CD4-positive, alpha-beta T cell (primary cell): Measurements from ENCODE around the gene MYH6. TPM values are rescaled to one million over a fixed set of nuclear protein-coding genes. Genes with fewer than 3 reads are reported as not detected.

Source experiments
- ATAC-seq: fragments of 200-7000 bp; cut with Tn5 transposase; one replicate; pipeline ENCODE4 v1.10.0; 2022; ENCODE audit warnings: mild to moderate bottlenecking; ENCODE audit not compliant: poor library complexity
- CTCF ChIA-PET: fragments of 350-600 bp; sonication (Branson Sonifier 250); formaldehyde crosslinking; loops from one replicate; lab custom pipeline; 2021; ENCODE audit warnings: antibody characterized with exemption, inconsistent platforms; lab: Charles Lee
- POLR2A ChIA-PET: fragments of 350-600 bp; sonication (Branson Sonifier 250); formaldehyde crosslinking; loops from one replicate; lab custom pipeline; 2021; ENCODE audit warnings: antibody characterized with exemption, inconsistent platforms; lab: Charles Lee
- DNase-seq, 14 experiments: peaks; one replicate each; pipeline ENCODE4 v3.0.0-alpha.2; 2013 to 2020; ENCODE audit warnings: mixed read lengths in 2 of 14
- H3K27ac ChIP-seq, 2 donors: one replicate each; pipeline versions ENCODE4 v1.5.1 to v1.7.0; 2013; ENCODE audit warnings: low read length in 2 of 2, low read depth in 1 of 2, mild to moderate bottlenecking in 1 of 2
- H3K27me3 ChIP-seq, 2 experiments: 1 replicate in 1 of 2; 2 replicates in 1 of 2; pipeline versions ENCODE4 v1.6.1 to v1.7.0; 2013; ENCODE audit warnings: low read length in 2 of 2, control low read depth in 1 of 2, mild to moderate bottlenecking in 1 of 2, moderate library complexity in 1 of 2; ENCODE audit not compliant: insufficient read depth in 2 of 2, control insufficient read depth in 1 of 2
- H3K36me3 ChIP-seq: one replicate; pipeline ENCODE4 v1.6.1; 2013; ENCODE audit warnings: low read length, control low read depth; ENCODE audit not compliant: insufficient read depth
- H3K4me1 ChIP-seq: one replicate; pipeline ENCODE4 v1.6.1; 2013; ENCODE audit warnings: low read length, control low read depth; ENCODE audit not compliant: insufficient read depth
- H3K4me3 ChIP-seq: one replicate; pipeline ENCODE4 v1.5.1; 2013; ENCODE audit warnings: mild to moderate bottlenecking, low read length, moderate library complexity
- H3K9me3 ChIP-seq, 2 experiments: 1 replicate in 1 of 2; 2 replicates in 1 of 2; pipeline versions ENCODE4 v1.6.1 to v1.7.0; 2013; ENCODE audit warnings: low read length in 2 of 2, mild to moderate bottlenecking in 2 of 2, control low read depth in 1 of 2, moderate library complexity in 1 of 2; ENCODE audit not compliant: control insufficient read depth in 1 of 2, insufficient read depth in 1 of 2
- H3K27ac Mint-ChIP-seq: one replicate; pipeline ENCODE4 v1.8.0; 2020; ENCODE audit warnings: mixed read lengths
- H3K27me3 Mint-ChIP-seq: one replicate; pipeline ENCODE4 v1.8.0; 2021; ENCODE audit warnings: mixed read lengths
- H3K36me3 Mint-ChIP-seq: one replicate; pipeline ENCODE4 v1.8.0; 2021; ENCODE audit warnings: low read depth, mixed read lengths
- H3K4me1 Mint-ChIP-seq: one replicate; pipeline ENCODE4 v1.8.0; 2021; ENCODE audit warnings: low read depth, mixed read lengths
- H3K4me3 Mint-ChIP-seq: one replicate; pipeline ENCODE4 v1.8.0; 2020; ENCODE audit warnings: mild to moderate bottlenecking, mixed read lengths
- H3K9me3 Mint-ChIP-seq: one replicate; pipeline ENCODE4 v1.8.0; 2020; ENCODE audit warnings: mixed read lengths
- CTCF ChIP-seq: fragments of 200-600 bp; IDR thresholded peaks from one replicate; pipeline ENCODE4 v1.8.0; 2022; ENCODE audit warnings: antibody characterized with exemption, mild to moderate bottlenecking
- intact Hi-C, 2 experiments: fragments of 100-400 bp; cut with DNase I in 1 of 2; cut with micrococcal nuclease in 1 of 2; formaldehyde crosslinking; loops; one replicate each; pipeline versions ENCODE4 v1.15.1 to v1.9.0; 2023 to 2025; cut with DNase I, micrococcal nuclease
- total RNA-seq, 174 experiments: library from RNA in 2 of 174; stranded (reverse) in 2 of 174; gene quantifications; one replicate each; pipeline ENCODE4 v1.2.3 and lab custom pipeline; 2021 to 2026

The MYH6 gene
- total RNA-seq, 2 experiments from 2014 or later = not detected

- CTCF ChIA-PET = no interaction called here
- Histone ChIP-seq H3K4me3 (no peak within 1 kb of the TSS), H3K36me3 (no peaks in the 10 kb centered on the region), H3K27me3 (no peaks in the 10 kb centered on the region), H3K27ac (no peak within 1 kb of the TSS), H3K4me1 (no peaks in the 10 kb centered on the region), H3K9me3 (no peaks in the 10 kb centered on the region)
- H3K9me3 Mint-ChIP-seq = no peaks in the 10 kb centered on the region
- no peak for TF ChIP-seq CTCF
- no peaks in the 10 kb centered on the region for H3K36me3 Mint-ChIP-seq
- H3K27me3 Mint-ChIP-seq = peaks cover 16% of the 10 kb centered on the region
- ATAC-seq (no peak), DNase-seq (no peak)
- intact Hi-C loops = no loop called here
- H3K27ac Mint-ChIP-seq = no peak within 1 kb of the TSS
- POLR2A ChIA-PET = no interaction called here
- peaks cover 7% of the 10 kb centered on the region for H3K4me1 Mint-ChIP-seq
- no peak within 1 kb of the TSS for H3K4me3 Mint-ChIP-seq
Observed at GRCh38 chr14:23435543-23436326, 27.7 kb upstream of the MYH6 start, which contains the start of gene MYH7. TSS of gene MYH7 (minus strand) at chr14:23435660. CDS start at chr14:23433732, 1,928 bp downstream.

GRCh38 chr14:23434488-23435222 is 26.6 kb upstream of the MYH6 start:
- no peak for TF ChIP-seq CTCF
- POLR2A ChIA-PET = no interaction called here
- intact Hi-C loops = no loop called here
- no peak for ATAC-seq
- Mint-ChIP-seq H3K4me3 (no peak overlapping the region), H3K9me3 (no peaks in the 10 kb centered on the region), H3K27ac (no peak overlapping the region), H3K36me3 (no peaks in the 10 kb centered on the region), H3K4me1 (peaks cover 7% of the 10 kb centered on the region), H3K27me3 (peaks cover 17% of the 10 kb centered on the region)
- CTCF ChIA-PET = no interaction called here
- H3K4me3 ChIP-seq = no peak overlapping the region
- no peaks in the 10 kb centered on the region for H3K27me3 ChIP-seq
- H3K9me3 ChIP-seq = no peaks in the 10 kb centered on the region
- H3K4me1 ChIP-seq = no peaks in the 10 kb centered on the region
- H3K36me3 ChIP-seq = no peaks in the 10 kb centered on the region
- no peak for DNase-seq
- no peak overlapping the region for H3K27ac ChIP-seq

GRCh38 chr14:23433457-23433856 is 25.4 kb upstream of the MYH6 start:
- TF ChIP-seq CTCF = no peak
- peaks cover 7% of the 10 kb centered on the region for H3K4me1 Mint-ChIP-seq
- intact Hi-C loops = no loop called here
- Histone ChIP-seq H3K27ac (no peak overlapping the region), H3K9me3 (no peaks in the 10 kb centered on the region), H3K27me3 (no peaks in the 10 kb centered on the region), H3K36me3 (no peaks in the 10 kb centered on the region), H3K4me3 (no peak overlapping the region), H3K4me1 (no peaks in the 10 kb centered on the region)
- H3K4me3 Mint-ChIP-seq = no peak overlapping the region
- POLR2A ChIA-PET = no interaction called here
- H3K27me3 Mint-ChIP-seq = peaks cover 18% of the 10 kb centered on the region
- CTCF ChIA-PET = no interaction called here
- no peak overlapping the region for H3K27ac Mint-ChIP-seq
- no peaks in the 10 kb centered on the region for H3K36me3 Mint-ChIP-seq
- no peaks in the 10 kb centered on the region for H3K9me3 Mint-ChIP-seq
- DNase-seq (no peak), ATAC-seq (no peak)
